ENCODE measurements around the gene ATR.

Gene ATR

GRCh38 chr3:142624341-142625152, 46.0 kb upstream of the ATR start:
- CTCF ChIA-PET = interaction anchor here (0.5 to 2.0 kb wide), 5 partner anchors 15 to 113 kb away, joined by 3 to 5 read pairs (median 4); no protein-coding TSS in a partner anchor
- Histone ChIP-seq H3K27ac (ENCODE audit: extremely low read depth, low read depth, low read length) (no peak overlapping the region), H3K36me3 (ENCODE audit: control insufficient read depth in 2 of 2, insufficient read depth in 1 of 2, low read length in 2 of 2) (no peaks in the 10 kb centered on the region), H3K4me3 (ENCODE audit: low read depth, low read length) (no peak overlapping the region), H3K4me1 (ENCODE audit: control insufficient read depth, insufficient read depth, low read length) (peaks cover 11% of the 10 kb centered on the region; the same call in 1 of the 2 replicates), H3K9me3 (ENCODE audit: control insufficient read depth, insufficient read depth, low read depth, low read length) (no peaks in the 10 kb centered on the region)
- POLR2A ChIA-PET = no interaction called here
- TF ChIP-seq ZNF514 (tag by site-specific recombination; IDR thresholded peaks at IDR 0.05) = no peak
- no peak for TF ChIP-seq ELK4 (IDR thresholded peaks at IDR 0.05; ENCODE audit: borderline replicate concordance, low read depth, low read length)
- peak; percentile 84 for TF ChIP-seq PRDM6 (tag by site-specific recombination; IDR thresholded peaks at IDR 0.05)

DNA sequence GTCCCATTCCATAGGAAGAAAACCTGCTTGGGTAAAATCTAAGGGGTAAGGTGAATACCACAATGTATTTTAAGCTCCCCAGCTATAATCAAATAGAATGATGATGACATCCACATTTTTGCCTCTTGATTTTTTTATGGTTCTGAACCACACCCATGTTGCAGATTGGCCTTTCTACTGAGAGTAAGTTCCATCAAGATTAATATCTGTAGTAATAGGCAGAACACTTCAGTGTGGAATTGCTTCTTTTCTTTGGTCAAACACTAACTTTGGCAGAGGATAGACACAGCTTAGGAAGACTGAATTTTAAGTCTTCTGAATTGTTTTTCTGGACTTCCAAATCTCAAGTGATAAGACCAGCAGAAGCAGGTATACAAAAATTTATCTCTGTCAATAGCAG, 44.7 kb upstream of the ATR start:
- Histone ChIP-seq H3K9me3 (ENCODE audit: control insufficient read depth, insufficient read depth, low read depth, low read length) (no peaks in the 10 kb centered on the region), H3K4me1 (ENCODE audit: control insufficient read depth, insufficient read depth, low read length) (peaks cover 11% of the 10 kb centered on the region; the same call in 1 of the 2 replicates), H3K27ac (ENCODE audit: extremely low read depth, low read depth, low read length) (no peak overlapping the region), H3K36me3 (ENCODE audit: control insufficient read depth in 2 of 2, insufficient read depth in 1 of 2, low read length in 2 of 2) (no peaks in the 10 kb centered on the region), H3K4me3 (ENCODE audit: low read depth, low read length) (no peak overlapping the region)
- CTCF ChIA-PET = interaction anchor here (0.6 to 2.0 kb wide), 2 partner anchors 14 to 16 kb away, joined by 3 to 5 read pairs; no protein-coding TSS in a partner anchor
- TF ChIP-seq, protein P1, sequence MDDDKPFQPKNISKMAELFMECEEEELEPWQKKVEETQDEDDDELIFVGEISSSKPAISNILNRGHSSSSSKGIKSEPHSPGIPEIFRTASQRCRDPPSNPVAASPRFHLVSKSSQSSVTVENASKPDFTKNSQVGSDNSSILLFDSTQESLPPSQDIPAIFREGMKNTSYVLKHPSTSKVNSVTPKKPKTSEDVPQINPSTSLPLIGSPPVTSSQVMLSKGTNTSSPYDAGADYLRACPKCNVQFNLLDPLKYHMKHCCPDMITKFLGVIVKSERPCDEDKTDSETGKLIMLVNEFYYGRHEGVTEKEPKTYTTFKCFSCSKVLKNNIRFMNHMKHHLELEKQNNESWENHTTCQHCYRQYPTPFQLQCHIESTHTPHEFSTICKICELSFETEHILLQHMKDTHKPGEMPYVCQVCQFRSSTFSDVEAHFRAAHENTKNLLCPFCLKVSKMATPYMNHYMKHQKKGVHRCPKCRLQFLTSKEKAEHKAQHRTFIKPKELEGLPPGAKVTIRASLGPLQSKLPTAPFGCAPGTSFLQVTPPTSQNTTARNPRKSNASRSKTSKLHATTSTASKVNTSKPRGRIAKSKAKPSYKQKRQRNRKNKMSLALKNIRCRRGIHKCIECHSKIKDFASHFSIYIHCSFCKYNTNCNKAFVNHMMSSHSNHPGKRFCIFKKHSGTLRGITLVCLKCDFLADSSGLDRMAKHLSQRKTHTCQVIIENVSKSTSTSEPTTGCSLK (tag by site-specific recombination; IDR thresholded peaks at IDR 0.05) = no peak
- no peak for TF ChIP-seq ZNF529 (tag by site-specific recombination; IDR thresholded peaks at IDR 0.05; ENCODE audit: insufficient replicate concordance)
- no peak for TF ChIP-seq ZNF555 (tag by site-specific recombination; conservative IDR thresholded peaks at IDR 0.05)
- TF ChIP-seq ZBTB7A (tag by site-specific recombination; IDR thresholded peaks at IDR 0.05; ENCODE audit: low read depth) = no peak
- TF ChIP-seq ZNF621 (tag by site-specific recombination; IDR thresholded peaks at IDR 0.05) = no peak
- TF ChIP-seq ZNF426 (tag by site-specific recombination; IDR thresholded peaks at IDR 0.05) = no peak
- TF ChIP-seq ZEB2 (tag by site-specific recombination; IDR thresholded peaks at IDR 0.05) = no peak
- no peak for TF ChIP-seq SP3 (tag by site-specific recombination; IDR thresholded peaks at IDR 0.05)
- TF ChIP-seq, protein P2, sequence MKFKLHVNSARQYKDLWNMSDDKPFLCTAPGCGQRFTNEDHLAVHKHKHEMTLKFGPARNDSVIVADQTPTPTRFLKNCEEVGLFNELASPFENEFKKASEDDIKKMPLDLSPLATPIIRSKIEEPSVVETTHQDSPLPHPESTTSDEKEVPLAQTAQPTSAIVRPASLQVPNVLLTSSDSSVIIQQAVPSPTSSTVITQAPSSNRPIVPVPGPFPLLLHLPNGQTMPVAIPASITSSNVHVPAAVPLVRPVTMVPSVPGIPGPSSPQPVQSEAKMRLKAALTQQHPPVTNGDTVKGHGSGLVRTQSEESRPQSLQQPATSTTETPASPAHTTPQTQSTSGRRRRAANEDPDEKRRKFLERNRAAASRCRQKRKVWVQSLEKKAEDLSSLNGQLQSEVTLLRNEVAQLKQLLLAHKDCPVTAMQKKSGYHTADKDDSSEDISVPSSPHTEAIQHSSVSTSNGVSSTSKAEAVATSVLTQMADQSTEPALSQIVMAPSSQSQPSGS (tag by site-specific recombination; IDR thresholded peaks at IDR 0.05; ENCODE audit: low read depth) = no peak
- no peak for TF ChIP-seq ZNF266 (tag by site-specific recombination; IDR thresholded peaks at IDR 0.05; ENCODE audit: low read depth)
- TF ChIP-seq OSR2 (tag by site-specific recombination; IDR thresholded peaks at IDR 0.05) = no peak
- no peak for TF ChIP-seq ZIC2 (tag by site-specific recombination; IDR thresholded peaks at IDR 0.05)
- no peak for TF ChIP-seq PBX3 (CRISPR knock-in tag; IDR thresholded peaks at IDR 0.05)
- POLR2A ChIA-PET = no interaction called here

Data from HEK293 (cell line).